Adrenal gland (tissue), 12 donors: ENCODE data around the gene C12orf42. TPM values are rescaled to one million over a fixed set of nuclear protein-coding genes. Genes with fewer than 3 reads are reported as not detected.
A peak's percentile ranks its signal among the peaks of the same experiment; 100 is the strongest.

Experiments used
- DNase-seq, 7 donors: peaks; one replicate each; pipeline ENCODE4 v3.0.0-alpha.2; 2019 to 2020
- H3K27ac ChIP-seq, 5 donors: fragments of 200-600 bp; sonication (generic) in 4 of 5; 1 replicate in 3 of 5; 2 replicates in 2 of 5; pipeline versions ENCODE4 v1.5.1 to v1.8.0; 2016 to 2020; ENCODE audit warnings: mild to moderate bottlenecking in 1 of 5
- H3K27me3 ChIP-seq: fragments of 200-600 bp; 2 replicates; pipeline ENCODE4 v1.8.0; 2021
- H3K36me3 ChIP-seq, 2 donors: fragments of 200-600 bp; replicated peaks in 1 of 2; 1 replicate in 1 of 2; 2 replicates in 1 of 2; pipeline versions ENCODE4 v1.5.1 to v1.8.0; 2018 to 2022
- H3K4me1 ChIP-seq, 2 donors: fragments of 200-600 bp; replicated peaks in 1 of 2; 1 replicate in 1 of 2; 2 replicates in 1 of 2; pipeline versions ENCODE4 v1.5.1 to v1.8.0; 2018 to 2021
- H3K4me3 ChIP-seq, 4 donors: fragments of 200-600 bp; sonication (generic) in 3 of 4; one replicate each; pipeline ENCODE4 v1.5.1; 2016 to 2018
- H3K9me3 ChIP-seq, 3 donors: fragments of 200-600 bp; sonication (generic) in 1 of 3; replicated peaks in 1 of 3; 1 replicate in 2 of 3; 2 replicates in 1 of 3; pipeline versions ENCODE4 v1.5.1 to v1.8.0; 2016 to 2021
- POLR2A ChIP-seq, 2 donors: fragments of 450-650 bp; IDR thresholded peaks; one replicate each; pipeline ENCODE4 v1.6.1; 2017; ENCODE audit warnings: antibody characterized with exemption in 2 of 2, mild to moderate bottlenecking in 2 of 2, moderate library complexity in 1 of 2
- WGBS, 4 donors: extraction: QIAGEN DNeasy Blood & Tissue Kit in 2 of 4; methylation state at CpG; one replicate each; pipeline versions ENCODE4 v1.1.5 to v1.1.7; 2013 to 2017; 5-methylcytosine and 5-hydroxymethylcytosine counted together
- intact Hi-C, 2 donors: fragments of 100-400 bp; cut with DNase I; formaldehyde crosslinking; loops; one replicate each; pipeline versions ENCODE4 v1.14.1 to v1.15.0; 2022 to 2023
- polyA plus RNA-seq, 3 donors: library from polyadenylated mRNA; stranded (reverse); fragments of 200-250 nt in 2 of 3; fragments of 350-450 nt in 1 of 3; fragmentation: Illumina TruSeq in 1 of 3; extraction: RNeasy Lipid Tissue Mini Kit (QIAGEN cat#74804) in 1 of 3; gene quantifications; one replicate each; pipeline ENCODE4 v1.2.3, GENCODE V29; 2013 to 2014
- total RNA-seq, 9 donors: library from RNA; depleted of rRNA in 4 of 9; stranded (reverse); fragments of >200 nt in 4 of 9; fragments of 120-200 nt in 1 of 9; fragmentation: NEBNext Ultra II Directional in 1 of 9; extraction: Animal tissue kit (Norgen Biotek cat#: 25700) in 1 of 9; gene quantifications; one replicate each; pipeline versions ENCODE4 v1.1.0 to v1.2.4, GENCODE V29; 2013 to 2023
- TF ChIP-seq, protein P1 (sequence below), 6 experiments: fragments of 450-650 bp in 4 of 6; fragments of 200-600 bp in 2 of 6; sonication (generic) in 1 of 6; IDR thresholded peaks; 1 replicate in 5 of 6; 2 replicates in 1 of 6; pipeline versions ENCODE4 v1.5.1 to v1.8.0; 2016 to 2021; ENCODE audit warnings: antibody characterized with exemption in 6 of 6, mild to moderate bottlenecking in 2 of 6, moderate library complexity in 1 of 6
- donor health status: healthy with polysubstance abuse.
- donor health status: Bipolar disorder and iron deficiency.
- donor health status: DM: yes; HTN: yes; CAD: no.
- donor health status: DM: no; HTN: no; CAD: no.
- donor health status: DM: no; HTN: no; CAD: no.
- donor health status: DM: yes; HTN: yes; CAD: no.

C12orf42 gene
- total and polyA plus RNA-seq, 12 donors = 0.07 TPM; not detected in 11

DNA sequence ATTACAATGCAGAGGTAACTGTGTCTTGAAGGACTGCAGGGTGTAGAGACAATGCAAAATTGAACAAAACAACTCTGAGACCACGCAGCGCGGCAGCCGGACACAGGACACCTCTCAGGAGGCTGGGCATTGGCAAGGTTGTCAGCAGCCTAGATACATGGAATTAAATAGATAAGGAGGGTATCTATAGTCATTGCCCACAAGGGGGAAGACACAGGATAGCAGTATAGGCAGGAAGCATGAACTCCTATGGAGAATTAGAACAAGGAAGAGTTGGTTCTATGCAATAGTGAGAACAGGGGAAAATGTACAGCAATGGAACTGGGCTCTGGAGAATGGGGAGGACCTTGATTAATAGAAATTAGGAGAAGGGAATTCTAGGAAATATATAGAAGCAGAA is 164.1 kb downstream of the C12orf42 start:
- DNase-seq = no peak
- H3K27me3 ChIP-seq = no peaks in the 10 kb centered on the region
- H3K27ac ChIP-seq = no peak overlapping the region
- no peak overlapping the region for H3K4me3 ChIP-seq
- 92 to 98% (median 97%) methylated on average over 4 of the region's 4 CpGs for WGBS, 4 donors
- no peaks in the 10 kb centered on the region for H3K4me1 ChIP-seq
- intact Hi-C loops = no loop called here
- no peaks in the 10 kb centered on the region for H3K36me3 ChIP-seq
- TF ChIP-seq, protein P1, sequence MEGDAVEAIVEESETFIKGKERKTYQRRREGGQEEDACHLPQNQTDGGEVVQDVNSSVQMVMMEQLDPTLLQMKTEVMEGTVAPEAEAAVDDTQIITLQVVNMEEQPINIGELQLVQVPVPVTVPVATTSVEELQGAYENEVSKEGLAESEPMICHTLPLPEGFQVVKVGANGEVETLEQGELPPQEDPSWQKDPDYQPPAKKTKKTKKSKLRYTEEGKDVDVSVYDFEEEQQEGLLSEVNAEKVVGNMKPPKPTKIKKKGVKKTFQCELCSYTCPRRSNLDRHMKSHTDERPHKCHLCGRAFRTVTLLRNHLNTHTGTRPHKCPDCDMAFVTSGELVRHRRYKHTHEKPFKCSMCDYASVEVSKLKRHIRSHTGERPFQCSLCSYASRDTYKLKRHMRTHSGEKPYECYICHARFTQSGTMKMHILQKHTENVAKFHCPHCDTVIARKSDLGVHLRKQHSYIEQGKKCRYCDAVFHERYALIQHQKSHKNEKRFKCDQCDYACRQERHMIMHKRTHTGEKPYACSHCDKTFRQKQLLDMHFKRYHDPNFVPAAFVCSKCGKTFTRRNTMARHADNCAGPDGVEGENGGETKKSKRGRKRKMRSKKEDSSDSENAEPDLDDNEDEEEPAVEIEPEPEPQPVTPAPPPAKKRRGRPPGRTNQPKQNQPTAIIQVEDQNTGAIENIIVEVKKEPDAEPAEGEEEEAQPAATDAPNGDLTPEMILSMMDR (IDR thresholded peaks at IDR 0.05) = no peak
- no peak for TF ChIP-seq POLR2A (IDR thresholded peaks at IDR 0.05)
- H3K9me3 ChIP-seq = no peaks in the 10 kb centered on the region

DNA sequence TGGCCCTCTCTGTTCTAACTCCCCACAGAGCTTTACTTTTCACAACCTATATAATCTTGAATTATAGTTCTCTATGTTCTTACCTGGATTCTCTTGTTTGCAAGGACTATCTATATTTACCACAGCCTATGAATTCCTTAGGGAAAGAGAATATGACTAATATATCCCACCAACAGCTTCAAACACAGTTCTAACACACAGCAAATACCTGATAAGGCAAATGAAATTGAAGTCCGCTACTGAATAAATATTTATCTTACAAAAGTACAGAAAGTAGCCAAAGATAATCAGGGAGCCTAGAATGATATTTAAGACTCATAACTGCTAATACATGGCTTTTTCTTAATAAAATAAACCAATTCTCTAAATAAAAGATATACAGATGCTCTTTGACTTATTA is 165.1 kb downstream of the C12orf42 start:
- DNase-seq = no peak
- H3K4me3 ChIP-seq = no peak overlapping the region
- intact Hi-C loops = no loop called here
- no peaks in the 10 kb centered on the region for H3K36me3 ChIP-seq
- H3K9me3 ChIP-seq = no peaks in the 10 kb centered on the region
- no peak overlapping the region for H3K27ac ChIP-seq
- no peaks in the 10 kb centered on the region for H3K27me3 ChIP-seq
- 73 to 90% (median 77%) methylated on average over 1 of the region's 1 CpG for WGBS, 4 donors
- TF ChIP-seq, protein P1 (IDR thresholded peaks at IDR 0.05) = no peak
- TF ChIP-seq POLR2A (IDR thresholded peaks at IDR 0.05) = no peak
- no peaks in the 10 kb centered on the region for H3K4me1 ChIP-seq

DNA sequence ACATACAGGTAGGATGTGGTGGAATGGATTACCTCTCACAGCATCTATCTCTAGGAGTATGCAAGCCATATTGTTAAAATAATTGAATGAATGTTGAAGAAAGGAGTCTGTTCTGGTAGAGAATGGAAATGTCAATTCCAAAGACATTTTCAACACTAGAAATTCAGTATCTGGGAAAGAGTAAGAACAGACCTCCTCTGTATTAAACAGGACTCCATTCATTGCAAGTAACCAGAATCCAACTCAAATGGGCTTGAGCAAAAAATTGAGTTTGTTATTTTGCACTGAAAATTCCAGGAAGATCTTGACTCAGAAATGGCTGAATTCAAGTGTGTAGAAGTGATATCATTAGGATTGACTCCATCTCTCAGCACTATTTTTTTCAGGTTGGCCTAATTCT is 168.1 kb downstream of the C12orf42 start:
- H3K4me3 ChIP-seq = no peak overlapping the region
- H3K36me3 ChIP-seq = no peaks in the 10 kb centered on the region
- H3K27me3 ChIP-seq = no peaks in the 10 kb centered on the region
- H3K27ac ChIP-seq = no peak overlapping the region
- TF ChIP-seq POLR2A (IDR thresholded peaks at IDR 0.05) = no peak
- TF ChIP-seq, protein P1 (IDR thresholded peaks at IDR 0.05) = no peak
- no peaks in the 10 kb centered on the region for H3K9me3 ChIP-seq
- no peaks in the 10 kb centered on the region for H3K4me1 ChIP-seq
- no peak for DNase-seq
- intact Hi-C loops = no loop called here

DNA sequence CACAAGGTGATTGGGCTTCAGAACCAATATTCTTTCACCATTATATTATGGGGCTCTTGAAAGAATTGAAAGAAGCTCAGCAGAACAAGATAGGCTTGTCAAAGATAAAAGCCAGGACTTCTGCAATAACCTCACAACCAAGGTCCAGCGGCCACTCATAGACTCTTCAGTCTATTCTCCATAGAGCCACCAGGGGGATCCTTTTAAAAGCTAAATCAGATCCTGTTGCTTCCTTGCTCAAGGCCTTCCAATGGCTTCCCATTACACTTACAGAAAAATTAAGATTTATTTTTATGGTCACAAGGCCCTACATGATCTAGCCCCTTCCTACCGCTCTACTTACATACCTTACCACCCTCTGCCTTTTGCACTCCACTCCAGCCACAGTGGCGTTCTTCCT is 169.6 kb downstream of the C12orf42 start:
- H3K36me3 ChIP-seq = no peaks in the 10 kb centered on the region
- H3K4me1 ChIP-seq = no peaks in the 10 kb centered on the region
- no peak for DNase-seq
- intact Hi-C loops = no loop called here
- no peaks in the 10 kb centered on the region for H3K9me3 ChIP-seq
- no peak overlapping the region for H3K4me3 ChIP-seq
- H3K27me3 ChIP-seq = no peaks in the 10 kb centered on the region
- WGBS, 4 donors = 84 to 88% (median 86%) methylated on average over 3 of the region's 3 CpGs
- TF ChIP-seq, protein P1 (IDR thresholded peaks at IDR 0.05) = peak in 1 of 6 experiments; percentile 12
- no peak for TF ChIP-seq POLR2A (IDR thresholded peaks at IDR 0.05)
- no peak overlapping the region for H3K27ac ChIP-seq
